ENCODE measurements around the gene RAB7B.

DNA sequence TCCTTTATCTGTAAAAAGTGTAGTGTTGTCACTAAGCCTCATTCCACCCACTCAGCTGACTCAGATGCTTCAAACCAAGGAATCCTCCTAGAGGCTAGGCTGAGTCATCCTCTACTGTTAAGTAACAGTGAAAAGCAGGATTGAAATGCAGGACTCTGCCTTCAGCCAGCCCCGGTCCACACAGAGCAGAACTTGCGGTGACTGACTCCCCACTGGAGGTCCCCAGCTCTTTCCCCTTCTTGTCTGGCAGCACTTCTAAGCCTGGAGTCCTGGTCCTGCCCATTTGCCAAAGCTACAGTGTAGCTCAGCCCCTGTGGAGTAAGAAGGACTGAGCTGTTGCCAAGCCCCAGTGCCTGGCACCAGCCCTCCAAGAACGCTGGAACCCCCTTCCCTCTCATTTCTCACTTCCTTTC is 1.7 kb downstream of the RAB7B start:
- no peak for TF ChIP-seq CTCF (conservative IDR thresholded peaks at IDR 0.05 in 1 of 2, IDR thresholded peaks at IDR 0.05 in 1 of 2; ENCODE audit: low read depth in 1 of 2, low read length in 2 of 2)
- TF ChIP-seq EZH2 (IDR thresholded peaks at IDR 0.05; ENCODE audit: low read length, missing control alignments), result no peak
